ENCODE measurements around the gene LMO7. TPM values are rescaled to one million over a fixed set of nuclear protein-coding genes. Genes with fewer than 3 reads are reported as not detected.

LMO7 gene
- total and polyA plus RNA-seq, 2 of the 8 experiments (the other 6 are each of a cell fraction or from before 2014, with no cell fraction given), result 8.1 to 28.3 TPM

GRCh38 chr13:75776550-75776949 lies 140.4 kb downstream of the LMO7 start:
- Histone ChIP-seq H3K18ac (ENCODE audit: extremely low read depth, low read length) (no peak overlapping the region), H3K9ac (replicated peaks in 1 of 4; ENCODE audit: extremely low read depth in 1 of 4, low read depth in 3 of 4, low read length in 3 of 4) (no peak overlapping the region), H3K4ac (replicated peaks; ENCODE audit: insufficient read length, low read depth, low read length) (no peak overlapping the region), H4K8ac (ENCODE audit: extremely low read depth, insufficient read depth, low read length) (no peak overlapping the region), H3K4me1 (replicated peaks in 1 of 4; ENCODE audit: control insufficient read depth in 3 of 4, insufficient read depth in 4 of 4, low read length in 3 of 4) (no peaks in the 10 kb centered on the region), H3K23me2 (ENCODE audit: low read depth, low read length) (no peaks in the 10 kb centered on the region; the same call in 1 of the 2 replicates), H3K79me2 (ENCODE audit: control insufficient read depth in 1 of 2, insufficient read depth in 2 of 2, low read length in 2 of 2) (no peaks in the 10 kb centered on the region), H4K20me1 (replicated peaks in 1 of 2; ENCODE audit: control insufficient read depth in 1 of 2, insufficient read depth in 2 of 2, low read length in 2 of 2) (no peaks in the 10 kb centered on the region), H3K4me3 (ENCODE audit: extremely low read depth in 1 of 4, insufficient read depth in 2 of 4, low read depth in 3 of 4, low read length in 4 of 4) (no peak overlapping the region), H2AK5ac (ENCODE audit: low read depth, low read length) (no peak overlapping the region), H4K5ac (ENCODE audit: insufficient read length, low read depth, low read length) (no peak overlapping the region), H2BK20ac (ENCODE audit: low read length) (no peak overlapping the region), H3K56ac (replicated peaks; ENCODE audit: insufficient read length, low read depth, low read length) (no peak overlapping the region), H2BK15ac (ENCODE audit: low read length) (no peak overlapping the region), H3K79me1 (ENCODE audit: low read depth, low read length) (no peaks in the 10 kb centered on the region), H2BK5ac (ENCODE audit: low read depth, low read length) (no peak overlapping the region), H4K91ac (replicated peaks; ENCODE audit: insufficient read length, low read length) (no peak overlapping the region), H2AFZ (ENCODE audit: low read length) (no peak overlapping the region), H2BK120ac (replicated peaks; ENCODE audit: low read depth, low read length) (no peak overlapping the region), H3K27ac (ENCODE audit: low read depth, low read length) (no peak overlapping the region), H3K9me3 (ENCODE audit: insufficient read depth in 2 of 2, low read depth in 1 of 2, low read length in 1 of 2) (0 out of 4 replicates have a peak, but pooled peaks cover 3 to 4% of the 10 kb centered on the region in 2 experiments), H3K36me3 (ENCODE audit: control insufficient read depth in 2 of 4, insufficient read depth in 4 of 4, low read length in 3 of 4) (no peaks in the 10 kb centered on the region), H3K27me3 (replicated peaks in 1 of 4; ENCODE audit: control insufficient read depth in 3 of 4, extremely low read depth in 1 of 4, insufficient read depth in 3 of 4, low read length in 3 of 4) (no peaks in the 10 kb centered on the region), H3K14ac (ENCODE audit: insufficient read length) (no peak overlapping the region), H3K4me2 (ENCODE audit: insufficient read depth in 1 of 2, low read depth in 2 of 2, low read length in 2 of 2) (no peak overlapping the region), H3K23ac (ENCODE audit: insufficient read length) (no peak overlapping the region), H2BK12ac (ENCODE audit: low read depth, low read length) (no peak overlapping the region)
- 88% methylated on average over 3 of the region's 3 CpGs; no CpG with 5 or more reads in 1 of the 2 experiments for WGBS, 2 experiments (ENCODE audit: extremely low coverage in 1 of 2, insufficient coverage in 1 of 2, insufficient read length in 1 of 2, insufficient replicate concordance in 2 of 2, low coverage in 1 of 2, low lambda C conversion rate in 2 of 2, missing lambda C conversion rate in 1 of 2)
- FAIRE-seq, result no peak
- TF ChIP-seq KDM1A (IDR thresholded peaks at IDR 0.05; ENCODE audit: borderline replicate concordance, low read length), result no peak
- TF ChIP-seq MAX (IDR thresholded peaks at IDR 0.05), result no peak
- CTCF ChIA-PET (ENCODE audit: partially characterized antibody), result no interaction called here
- POLR2A ChIA-PET (ENCODE audit: partially characterized antibody), result no interaction called here
- no peak for DNase-seq (ENCODE audit: low read depth in 1 of 2, low spot score in 2 of 2)
